OCI-LY7 (cell line): ENCODE results near the gene GRAMD2B. TPM values are rescaled to one million over a fixed set of nuclear protein-coding genes. Genes with fewer than 3 reads are reported as not detected.

Experiments used
- BruUV-seq: library from RNA; stranded (reverse); fragments of 400-500 nt; replicated peaks from 2 replicates; lab custom pipeline; 2021; lab: Mats Ljungman, UMichigan
- CTCF ChIA-PET: fragments of 300-600 bp; sonication (Branson Sonifier 250); formaldehyde crosslinking; loops from one replicate; lab custom pipeline; 2022; ENCODE audit warnings: antibody characterized with exemption; ENCODE audit not compliant: unreplicated experiment; lab: Charles Lee
- POLR2A ChIA-PET: fragments of 300-600 bp; sonication (Branson Sonifier 250); formaldehyde crosslinking; loops from one replicate; lab custom pipeline; 2022; ENCODE audit warnings: antibody characterized with exemption; lab: Charles Lee
- DNase-seq: peaks from one replicate; pipeline ENCODE4 v3.0.0-alpha.2; 2015; ENCODE audit warnings: low spot score
- H2AFZ ChIP-seq: fragments of 200-600 bp; sonication (generic), shearing (Covaris generic); 2 replicates; pipeline ENCODE4 v1.6.1; 2014; ENCODE audit warnings: mild to moderate bottlenecking, antibody characterized with exemption, low read length, moderate library complexity
- H3K27ac ChIP-seq: fragments of 200-600 bp; sonication (generic); 2 replicates; pipeline ENCODE4 v1.5.1; 2014; ENCODE audit warnings: mixed run types, low read depth, mild to moderate bottlenecking, moderate library complexity, low read length, inconsistent platforms; ENCODE audit not compliant: poor library complexity, severe bottlenecking
- H3K36me3 ChIP-seq: fragments of 200-600 bp; sonication (generic); 2 replicates; pipeline ENCODE4 v1.6.1; 2014; ENCODE audit warnings: mild to moderate bottlenecking, antibody characterized with exemption, low read length, moderate library complexity, mixed read lengths; ENCODE audit not compliant: insufficient read depth
- H3K4me1 ChIP-seq: fragments of 200-600 bp; sonication (generic); 2 replicates; pipeline ENCODE4 v1.5.1; 2014; ENCODE audit warnings: mild to moderate bottlenecking, low read length; ENCODE audit not compliant: insufficient read depth, poor library complexity, severe bottlenecking
- H3K4me2 ChIP-seq: fragments of 200-600 bp; sonication (generic); 2 replicates; pipeline ENCODE4 v1.6.1; 2014; ENCODE audit warnings: mild to moderate bottlenecking, low read length
- H3K4me3 ChIP-seq: fragments of 200-600 bp; sonication (generic); 2 replicates; pipeline ENCODE4 v1.5.1; 2014; ENCODE audit warnings: mild to moderate bottlenecking, low read depth, low read length; ENCODE audit not compliant: poor library complexity, severe bottlenecking
- H3K79me2 ChIP-seq: fragments of 200-600 bp; sonication (generic); 2 replicates; pipeline ENCODE4 v1.6.1; 2016; ENCODE audit warnings: low read depth, mild to moderate bottlenecking, low read length, moderate library complexity, mixed read lengths; ENCODE audit not compliant: insufficient read depth
- H3K9me2 ChIP-seq: fragments of 200-600 bp; sonication (generic); 2 replicates; pipeline ENCODE4 v1.6.1; 2016; ENCODE audit warnings: mild to moderate bottlenecking, low read length, mixed read lengths; ENCODE audit not compliant: insufficient read depth
- H3K9me3 ChIP-seq: fragments of 200-600 bp; sonication (generic); 2 replicates; pipeline ENCODE4 v1.6.1; 2014; ENCODE audit warnings: mild to moderate bottlenecking, mixed run types, low read length, mixed read lengths
- H4K20me1 ChIP-seq: fragments of 200-600 bp; sonication (generic); 2 replicates; pipeline ENCODE4 v1.6.1; 2014; ENCODE audit warnings: mild to moderate bottlenecking, antibody characterized with exemption, low read length, moderate library complexity, mixed read lengths; ENCODE audit not compliant: insufficient read depth
- EZH2phosphoT487 ChIP-seq: fragments of 200-600 bp; sonication (generic); IDR thresholded peaks from 2 replicates; pipeline ENCODE4 v1.6.1; 2018; ENCODE audit warnings: low read depth, borderline replicate concordance, mild to moderate bottlenecking, mixed run types, antibody characterized with exemption, low read length, moderate library complexity, mixed read lengths
- intact Hi-C: fragments of 100-400 bp; cut with micrococcal nuclease; formaldehyde crosslinking; loops from one replicate; pipeline ENCODE4 v1.10.0; 2022; ENCODE audit not compliant: unreplicated experiment
- total RNA-seq, 2 experiments: library from RNA; depleted of rRNA in 1 of 2; stranded (reverse); fragments of >200 nt in 1 of 2; shearing (Covaris generic) in 1 of 2; gene quantifications; 2 replicates each; pipeline ENCODE4 v1.2.3, GENCODE V29; 2014 to 2022
- TF ChIP-seq, protein P1 (sequence below): fragments of 200-600 bp; sonication (generic); conservative IDR thresholded peaks from 2 replicates; pipeline ENCODE4 v1.5.1; 2014; ENCODE audit warnings: mild to moderate bottlenecking, antibody characterized with exemption, low read length, moderate library complexity, mixed read lengths

GRAMD2B gene
- total RNA-seq, 2 experiments from 2014 or later, result not detected

GRCh38 chr5:126435714-126436113 is 12.5 kb downstream of the GRAMD2B start:
- Histone ChIP-seq H3K4me3 (no peak overlapping the region), H3K9me2 (no peaks in the 10 kb centered on the region), H2AFZ (no peak overlapping the region), H3K9me3 (no peaks in the 10 kb centered on the region), H4K20me1 (no peaks in the 10 kb centered on the region), H3K4me1 (no peaks in the 10 kb centered on the region), H3K27ac (no peak overlapping the region), H3K36me3 (no peaks in the 10 kb centered on the region), H3K79me2 (no peaks in the 10 kb centered on the region), H3K4me2 (no peak overlapping the region)
- intact Hi-C loops, result no loop called here
- TF ChIP-seq EZH2phosphoT487, result no peak
- TF ChIP-seq, protein P1, sequence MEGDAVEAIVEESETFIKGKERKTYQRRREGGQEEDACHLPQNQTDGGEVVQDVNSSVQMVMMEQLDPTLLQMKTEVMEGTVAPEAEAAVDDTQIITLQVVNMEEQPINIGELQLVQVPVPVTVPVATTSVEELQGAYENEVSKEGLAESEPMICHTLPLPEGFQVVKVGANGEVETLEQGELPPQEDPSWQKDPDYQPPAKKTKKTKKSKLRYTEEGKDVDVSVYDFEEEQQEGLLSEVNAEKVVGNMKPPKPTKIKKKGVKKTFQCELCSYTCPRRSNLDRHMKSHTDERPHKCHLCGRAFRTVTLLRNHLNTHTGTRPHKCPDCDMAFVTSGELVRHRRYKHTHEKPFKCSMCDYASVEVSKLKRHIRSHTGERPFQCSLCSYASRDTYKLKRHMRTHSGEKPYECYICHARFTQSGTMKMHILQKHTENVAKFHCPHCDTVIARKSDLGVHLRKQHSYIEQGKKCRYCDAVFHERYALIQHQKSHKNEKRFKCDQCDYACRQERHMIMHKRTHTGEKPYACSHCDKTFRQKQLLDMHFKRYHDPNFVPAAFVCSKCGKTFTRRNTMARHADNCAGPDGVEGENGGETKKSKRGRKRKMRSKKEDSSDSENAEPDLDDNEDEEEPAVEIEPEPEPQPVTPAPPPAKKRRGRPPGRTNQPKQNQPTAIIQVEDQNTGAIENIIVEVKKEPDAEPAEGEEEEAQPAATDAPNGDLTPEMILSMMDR, result no peak
- CTCF ChIA-PET, result no interaction called here
- DNase-seq, result no peak
- BruUV-seq, result no TSS peak
- POLR2A ChIA-PET, result no interaction called here

DNA sequence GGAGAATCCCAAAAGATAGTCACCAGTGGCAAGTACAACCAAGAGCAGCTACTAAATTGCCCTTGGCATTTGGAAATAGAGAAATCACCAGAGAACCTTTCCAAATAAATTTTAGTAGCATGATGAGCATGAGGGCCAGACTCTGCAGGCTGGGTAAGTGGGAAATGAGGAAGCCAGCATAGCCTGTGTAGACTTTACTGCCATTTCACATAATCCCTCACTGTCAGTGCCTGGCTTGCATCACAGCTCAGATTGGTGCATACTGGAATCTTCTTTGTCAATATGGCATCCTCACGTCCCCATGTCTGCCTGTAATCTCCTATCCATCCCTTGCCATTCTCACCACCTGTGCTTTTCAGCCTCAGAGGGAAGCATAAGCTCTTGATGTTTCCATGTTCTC is 14.5 kb downstream of the GRAMD2B start:
- BruUV-seq, result no TSS peak
- H3K36me3 ChIP-seq, result no peaks in the 10 kb centered on the region
- H2AFZ ChIP-seq, result no peak overlapping the region
- H3K4me1 ChIP-seq, result no peaks in the 10 kb centered on the region
- TF ChIP-seq, protein P1, result no peak
- TF ChIP-seq EZH2phosphoT487, result no peak
- no peak for DNase-seq
- H3K79me2 ChIP-seq, result no peaks in the 10 kb centered on the region
- H4K20me1 ChIP-seq, result no peaks in the 10 kb centered on the region
- ChIA-PET CTCF (no interaction called here), POLR2A (interaction anchor here (1.1 kb wide), 1 partner anchor 73 kb away, joined by 3 read pairs; no protein-coding TSS in a partner anchor)
- no peaks in the 10 kb centered on the region for H3K9me3 ChIP-seq
- no peak overlapping the region for H3K27ac ChIP-seq
- intact Hi-C loops, result no loop called here
- H3K4me3 ChIP-seq, result no peak overlapping the region
- H3K4me2 ChIP-seq, result no peak overlapping the region
- no peaks in the 10 kb centered on the region for H3K9me2 ChIP-seq

GRCh38 chr5:126438267-126438666 is 15.1 kb downstream of the GRAMD2B start:
- TF ChIP-seq, protein P1, result no peak
- TF ChIP-seq EZH2phosphoT487, result no peak
- ChIA-PET CTCF (no interaction called here), POLR2A (no interaction called here)
- no peaks in the 10 kb centered on the region for H3K9me2 ChIP-seq
- intact Hi-C loops, result no loop called here
- H4K20me1 ChIP-seq, result no peaks in the 10 kb centered on the region
- BruUV-seq, result no TSS peak
- no peak overlapping the region for H2AFZ ChIP-seq
- H3K4me3 ChIP-seq, result no peak overlapping the region
- no peak overlapping the region for H3K27ac ChIP-seq
- no peak for DNase-seq
- no peaks in the 10 kb centered on the region for H3K79me2 ChIP-seq
- no peaks in the 10 kb centered on the region for H3K4me1 ChIP-seq
- no peaks in the 10 kb centered on the region for H3K9me3 ChIP-seq
- no peak overlapping the region for H3K4me2 ChIP-seq
- H3K36me3 ChIP-seq, result no peaks in the 10 kb centered on the region
